ENCODE results near the gene YTHDC1.
"Not testable (repeated sequence)": the region's sequence is repeated elsewhere in the genome, so short reads cannot be mapped to it uniquely, and the experiment has no call there.

Gene YTHDC1

DNA sequence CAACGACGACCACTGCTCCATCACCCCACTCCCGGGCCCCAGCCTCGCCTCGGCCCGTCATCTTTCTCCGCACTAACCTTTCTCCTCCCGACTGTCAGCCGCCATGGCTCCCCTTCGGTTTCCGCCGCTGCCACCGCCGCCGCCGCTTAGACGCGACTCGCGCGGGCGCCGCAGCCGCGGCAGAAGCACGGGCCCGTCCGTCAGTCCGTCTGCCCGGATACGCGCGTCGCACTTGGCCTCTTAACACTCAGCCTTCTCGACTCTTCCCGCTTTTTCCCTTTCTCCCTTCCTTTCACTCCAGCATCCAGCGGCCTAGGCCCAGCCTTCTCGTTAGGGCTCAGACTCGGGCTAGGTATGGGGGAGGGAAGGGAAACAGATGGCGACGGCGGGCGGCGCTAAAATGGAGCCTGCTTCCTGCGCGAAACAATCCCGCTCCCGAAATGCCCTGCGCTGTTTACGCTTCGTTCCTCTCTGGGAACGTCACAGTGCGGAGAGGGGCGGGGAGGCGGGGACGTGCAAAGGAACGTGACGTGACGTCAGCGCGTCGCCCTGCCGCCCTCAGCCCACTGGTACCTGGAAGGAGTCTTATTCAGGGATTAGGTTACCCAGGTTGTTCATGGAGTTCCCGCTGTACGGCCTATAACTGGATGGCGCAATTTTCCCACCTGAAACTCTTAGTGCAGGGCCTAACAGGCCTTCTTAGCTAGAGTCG lies at the start of gene YTHDC1:
YTHDC1 (minus strand) TSS at position 442 of the 712 bp plus-strand sequence; CDS start at position 105, 337 bp downstream.
- in situ Hi-C loops (cut with HindIII; ENCODE audit: low sequenced_read_pairs) = no loop called here

DNA sequence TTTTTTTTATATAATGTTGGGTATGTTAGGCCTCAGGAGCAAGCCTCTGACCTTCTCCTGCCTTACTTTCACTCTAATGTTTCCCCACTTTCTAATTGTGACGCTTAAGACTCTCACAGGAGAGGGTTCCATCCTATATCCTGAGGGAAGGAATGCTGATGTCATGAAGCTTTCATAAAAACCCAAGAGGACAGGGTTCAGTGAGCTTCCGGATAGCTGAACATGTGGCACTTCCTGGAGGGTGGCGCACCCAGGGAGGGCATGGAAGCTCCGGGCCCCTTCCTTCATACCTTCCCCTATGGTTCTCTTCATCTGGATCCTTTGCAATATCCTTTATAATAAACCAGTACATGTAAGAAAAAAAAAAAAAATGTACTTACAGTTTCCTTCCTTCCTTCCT lies 49.4 kb upstream of the YTHDC1 start:
- in situ Hi-C loops (cut with HindIII; ENCODE audit: low sequenced_read_pairs) = no loop called here

DNA sequence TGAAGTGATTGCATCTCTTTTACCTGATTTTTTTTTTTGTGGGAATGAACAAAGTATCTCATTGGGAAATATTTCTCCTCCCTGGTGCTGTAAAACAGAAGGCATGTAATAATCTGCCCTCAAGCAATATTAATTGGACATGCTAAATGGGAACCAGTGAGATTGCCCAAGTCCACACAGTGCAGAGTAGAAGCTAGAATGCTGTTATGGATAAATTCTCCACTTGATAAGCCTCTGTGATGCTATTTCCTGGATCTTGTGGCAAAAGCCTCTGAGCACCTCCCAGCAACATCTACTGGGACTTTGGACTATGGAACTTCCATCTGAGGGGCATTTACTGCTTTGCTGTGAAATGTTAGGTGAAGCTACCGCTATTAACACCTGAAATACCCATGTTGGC lies 46.9 kb upstream of the YTHDC1 start:
- in situ Hi-C loops (cut with HindIII; ENCODE audit: low sequenced_read_pairs) = no loop called here

DNA sequence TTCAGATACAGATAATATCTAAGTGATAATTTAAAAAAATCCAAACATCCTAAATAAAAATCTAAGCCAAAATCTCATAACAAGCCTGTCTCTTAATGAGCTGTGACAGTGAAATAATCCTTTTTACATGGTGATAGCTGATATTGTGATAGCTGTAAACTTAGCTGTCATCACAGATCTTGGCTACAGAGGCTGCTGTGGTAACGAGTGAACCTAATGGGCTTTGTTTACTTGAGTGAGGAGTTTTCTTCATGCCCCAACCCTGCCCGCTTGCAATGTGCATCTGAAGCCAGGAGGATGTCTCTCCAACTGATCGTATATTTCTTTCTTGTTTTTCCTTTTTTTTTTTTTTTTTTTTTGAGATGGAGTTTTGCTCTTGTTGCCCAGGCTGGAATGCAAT lies 41.5 kb upstream of the YTHDC1 start:
- in situ Hi-C loops (cut with HindIII; ENCODE audit: low sequenced_read_pairs) = no loop called here

DNA sequence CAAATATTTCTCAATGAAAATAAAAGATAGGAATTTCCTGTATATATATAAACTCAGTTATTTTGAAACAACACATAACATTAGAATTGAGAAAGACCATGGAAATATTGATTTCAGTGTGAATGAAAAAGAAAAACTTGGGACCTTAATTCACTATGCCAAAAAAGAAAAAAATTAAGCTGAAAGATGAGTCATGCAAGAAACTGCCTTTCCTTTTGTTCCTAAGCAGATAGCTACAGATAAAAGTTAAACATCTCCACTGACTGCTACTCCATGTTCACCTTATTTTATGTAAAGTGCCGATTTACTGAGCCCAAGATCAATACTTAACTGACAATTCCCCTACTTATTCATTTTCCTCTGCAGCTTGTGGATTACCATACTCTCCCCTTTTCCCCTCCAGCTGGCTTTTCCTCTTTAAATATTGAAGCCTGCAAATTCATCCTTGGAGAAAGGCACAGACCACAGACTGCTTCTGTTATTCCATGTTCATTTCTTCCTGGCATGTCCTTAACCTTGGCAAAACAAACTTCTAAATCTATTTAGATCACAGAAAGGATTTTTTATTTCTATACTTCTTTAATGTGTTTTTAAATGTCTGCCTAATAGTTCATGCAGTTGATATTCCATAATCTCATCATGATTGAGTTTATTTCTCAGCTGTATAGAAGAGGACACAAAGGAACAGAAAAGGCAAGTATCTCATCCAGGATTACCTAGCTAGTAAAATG lies 40.5 kb upstream of the YTHDC1 start:
- in situ Hi-C loops (cut with HindIII; ENCODE audit: low sequenced_read_pairs) = no loop called here

DNA sequence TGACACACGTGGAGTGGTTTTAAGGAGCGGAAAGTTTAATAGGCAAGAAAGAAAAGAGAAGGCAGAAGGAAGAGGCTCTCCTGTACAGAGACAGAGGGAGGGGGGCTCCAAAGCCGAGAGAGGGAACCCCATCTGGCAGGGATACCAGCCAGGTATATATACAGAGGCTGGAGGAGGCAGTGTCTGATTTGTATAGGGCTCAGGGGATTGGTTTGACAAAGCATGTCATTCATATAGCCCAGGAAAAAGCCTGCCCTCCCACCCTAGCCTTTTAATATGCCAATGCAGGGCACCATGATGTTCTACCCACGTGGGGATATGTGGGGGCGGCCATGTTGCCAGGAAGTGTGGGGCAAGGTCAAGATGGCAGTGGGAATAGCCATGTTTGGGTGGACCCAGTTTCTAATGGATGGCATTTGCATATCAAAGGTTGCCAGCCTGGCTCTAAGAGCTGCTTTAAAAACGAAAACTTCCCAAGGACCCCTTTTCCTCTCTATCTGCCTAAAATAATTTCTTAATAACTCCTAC lies 39.6 kb upstream of the YTHDC1 start:
- in situ Hi-C loops (cut with HindIII; ENCODE audit: low sequenced_read_pairs) = not testable (repeated sequence)

DNA sequence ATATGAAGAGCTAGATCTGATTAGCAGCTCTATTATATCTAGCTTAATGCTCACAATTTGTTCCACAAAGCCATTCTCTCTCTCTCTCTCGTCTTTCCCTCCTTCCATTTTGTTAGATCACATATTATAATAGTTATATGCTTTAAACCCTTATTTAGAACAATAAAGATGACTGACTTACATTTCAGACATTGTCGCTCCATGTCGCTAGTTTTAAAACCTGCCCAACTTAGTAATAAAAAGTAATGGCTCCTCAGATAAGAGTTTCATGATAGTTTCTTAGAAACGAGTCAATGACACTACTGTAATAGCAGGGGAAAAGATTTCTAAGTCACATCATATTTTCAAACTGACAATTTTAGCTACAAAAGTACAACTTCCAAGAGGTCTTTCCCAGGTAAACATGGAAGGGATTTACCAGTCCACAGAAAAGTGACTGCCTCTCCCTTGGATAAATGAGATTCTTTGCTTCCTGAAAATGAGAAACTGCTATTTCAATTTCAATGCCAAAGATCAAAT lies 38.5 kb upstream of the YTHDC1 start:
- in situ Hi-C loops (cut with HindIII; ENCODE audit: low sequenced_read_pairs) = no loop called here

DNA sequence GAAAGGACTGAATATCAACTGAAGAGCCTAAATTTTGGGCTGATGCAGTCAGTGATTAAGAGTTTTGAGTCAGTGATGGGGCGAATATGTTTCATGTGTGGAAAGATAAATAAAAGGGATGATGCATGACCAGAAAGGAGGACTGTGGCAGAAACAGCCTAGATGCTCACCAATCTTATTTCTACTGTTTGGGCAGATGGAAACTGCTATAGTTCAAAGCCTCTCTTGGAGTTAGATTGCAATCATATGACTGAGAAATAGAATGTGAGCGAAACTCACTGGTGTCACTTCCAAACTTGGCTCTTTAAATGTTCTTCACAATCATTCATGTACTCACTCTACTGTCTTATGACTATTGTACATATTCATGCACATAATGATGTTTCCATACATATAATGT lies 35.4 kb upstream of the YTHDC1 start:
- in situ Hi-C loops (cut with HindIII; ENCODE audit: low sequenced_read_pairs) = no loop called here

DNA sequence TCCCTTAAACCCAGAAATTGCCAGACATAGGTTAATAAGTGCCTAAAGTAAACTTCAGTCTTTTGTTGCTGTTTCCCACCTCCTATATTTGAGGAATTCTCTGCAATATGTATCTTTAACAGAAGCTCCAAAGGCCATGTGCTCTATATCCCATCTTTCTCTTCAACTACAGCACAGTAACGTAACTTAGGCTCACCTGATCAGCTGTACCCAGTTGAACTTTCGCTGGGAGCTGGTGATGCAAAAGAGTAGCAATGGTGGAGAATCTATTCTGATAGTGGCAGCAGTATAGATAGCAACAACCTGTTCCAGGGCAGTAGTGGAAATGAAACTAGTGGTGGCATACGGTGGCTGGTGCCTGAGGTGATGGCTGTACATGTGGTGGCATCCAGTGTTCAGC lies 33.2 kb upstream of the YTHDC1 start:
- in situ Hi-C loops (cut with HindIII; ENCODE audit: low sequenced_read_pairs) = no loop called here

DNA sequence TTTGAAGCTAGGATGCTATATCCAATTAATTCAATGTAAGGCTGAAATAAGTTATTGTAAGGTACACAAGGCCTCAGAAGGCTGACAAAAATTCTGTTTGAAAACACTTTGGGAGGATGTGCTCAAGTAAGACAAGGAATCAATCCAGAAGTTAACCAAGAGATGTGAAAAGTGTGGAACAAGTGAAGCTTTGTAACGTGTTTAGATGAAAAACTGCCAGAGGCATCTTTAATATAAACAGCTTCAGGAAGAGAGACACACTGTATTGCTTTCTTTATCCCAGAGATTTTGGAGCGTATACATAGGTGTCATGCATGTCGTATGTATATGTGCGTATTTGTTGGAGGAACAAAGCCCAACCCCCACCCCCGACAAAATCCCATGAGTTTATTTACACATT lies 28.3 kb upstream of the YTHDC1 start:
- in situ Hi-C loops (cut with HindIII; ENCODE audit: low sequenced_read_pairs) = no loop called here

DNA sequence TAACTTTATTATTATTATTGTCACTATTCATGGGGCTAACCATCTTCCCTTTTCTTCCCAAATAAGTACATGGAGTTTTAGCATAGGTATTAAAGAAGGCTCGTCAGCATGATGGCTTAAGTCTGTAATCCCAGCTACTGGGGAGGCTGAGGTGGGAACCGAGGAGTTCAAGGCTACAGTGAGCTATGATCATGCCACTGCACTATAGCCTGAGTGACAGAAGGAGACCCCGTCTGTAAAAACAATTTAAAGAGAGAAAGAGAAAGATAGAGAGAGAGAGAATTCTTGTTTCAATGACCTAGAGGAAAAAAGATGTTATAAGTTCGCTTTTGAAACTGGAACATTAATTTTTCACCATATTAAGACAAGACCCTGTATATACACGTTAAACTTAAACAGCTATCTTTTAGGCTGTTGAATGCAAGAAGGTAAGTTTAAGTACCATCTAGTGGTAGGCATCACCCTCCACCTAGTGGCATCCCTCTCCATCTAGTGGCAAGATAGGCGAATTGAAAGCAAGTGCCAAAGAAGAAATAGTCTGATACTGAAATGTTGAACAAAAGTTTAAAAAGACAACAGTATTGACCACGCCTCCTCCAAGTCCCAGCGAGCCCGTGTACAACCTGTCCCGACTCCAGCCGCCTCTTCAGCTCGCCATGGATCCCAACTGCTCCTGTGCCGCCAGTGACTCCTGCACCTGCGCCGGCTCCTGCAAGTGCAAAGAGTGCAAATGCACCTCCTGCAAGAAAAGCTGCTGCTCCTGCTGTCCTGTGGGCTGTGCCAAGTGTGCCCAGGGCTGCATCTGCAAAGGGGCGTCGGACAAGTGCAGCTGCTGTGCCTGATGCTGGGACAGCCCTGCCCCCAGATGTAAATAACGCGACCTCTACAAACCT lies 26.0 kb upstream of the YTHDC1 start:
- in situ Hi-C loops (cut with HindIII; ENCODE audit: low sequenced_read_pairs) = no loop called here

DNA sequence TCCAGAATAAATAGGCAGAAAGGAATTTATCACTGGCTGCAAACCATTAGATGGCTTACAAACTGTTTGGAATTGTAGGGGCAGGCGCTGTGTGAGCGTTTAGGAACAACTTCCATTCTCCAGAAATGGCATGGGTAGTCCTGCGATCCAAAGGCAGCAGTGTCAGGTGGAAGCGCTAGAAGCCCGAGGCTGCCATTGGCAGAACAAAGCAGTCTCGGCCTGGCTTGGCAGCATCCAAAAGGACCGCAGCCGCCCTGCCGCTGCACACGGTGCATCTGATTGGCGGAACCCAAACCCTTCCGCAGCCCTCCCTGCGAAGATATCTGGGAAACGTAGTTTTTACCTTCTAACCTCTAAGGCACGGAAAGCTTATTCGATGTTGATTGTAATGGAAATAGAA lies 23.6 kb upstream of the YTHDC1 start:
- in situ Hi-C loops (cut with HindIII; ENCODE audit: low sequenced_read_pairs) = no loop called here

DNA sequence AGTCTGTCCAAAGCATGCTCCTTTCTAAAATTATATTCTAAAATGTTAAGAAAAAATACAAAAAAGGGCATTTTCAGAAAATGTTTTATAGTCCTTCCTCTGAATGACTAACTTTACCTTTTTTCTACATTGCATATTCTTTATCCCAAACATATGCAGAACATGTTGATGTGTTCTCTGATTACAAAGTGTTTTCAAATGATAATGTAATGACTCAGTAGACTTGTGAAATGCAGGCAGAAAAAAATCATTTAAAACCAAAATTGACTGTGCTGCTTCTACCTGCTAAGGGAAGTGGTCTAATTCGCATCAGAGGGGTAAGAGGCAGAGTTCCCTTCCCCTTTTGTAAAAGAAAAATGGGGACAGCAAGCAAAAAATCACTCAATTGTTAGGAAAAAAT lies 22.7 kb upstream of the YTHDC1 start:
- in situ Hi-C loops (cut with HindIII; ENCODE audit: low sequenced_read_pairs) = no loop called here

DNA sequence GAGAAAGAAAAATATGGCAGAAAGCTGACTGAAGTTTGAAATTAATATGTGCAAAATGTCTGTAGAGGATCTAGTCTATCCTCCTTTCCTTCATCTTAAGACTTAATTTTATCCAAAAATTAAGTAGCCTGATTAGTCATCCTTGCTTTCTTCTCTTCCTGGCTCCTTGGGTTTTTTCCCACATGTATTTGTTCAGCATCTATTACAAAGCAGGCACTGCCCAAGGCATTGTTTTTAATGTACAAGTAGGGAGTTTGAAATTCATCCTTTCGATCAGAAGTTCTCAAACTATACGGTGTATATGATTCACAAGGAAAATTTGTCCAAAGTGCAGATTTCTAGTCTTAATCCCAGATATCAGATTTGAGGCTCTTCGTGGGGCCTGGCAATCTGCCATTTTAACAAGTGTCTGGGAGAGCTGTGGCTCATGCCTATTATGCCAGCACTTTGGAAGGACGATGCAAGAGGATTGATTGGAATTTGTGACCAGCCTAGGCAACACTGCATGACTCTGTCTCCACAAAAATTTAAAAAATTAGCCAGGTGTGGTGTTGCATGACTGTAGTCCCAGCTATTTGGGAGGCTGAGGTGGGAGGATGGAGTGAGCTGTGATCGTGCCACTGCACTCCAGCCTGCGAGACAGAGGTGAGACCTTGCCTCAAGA lies 19.4 kb upstream of the YTHDC1 start:
- in situ Hi-C loops (cut with HindIII; ENCODE audit: low sequenced_read_pairs) = no loop called here

DNA sequence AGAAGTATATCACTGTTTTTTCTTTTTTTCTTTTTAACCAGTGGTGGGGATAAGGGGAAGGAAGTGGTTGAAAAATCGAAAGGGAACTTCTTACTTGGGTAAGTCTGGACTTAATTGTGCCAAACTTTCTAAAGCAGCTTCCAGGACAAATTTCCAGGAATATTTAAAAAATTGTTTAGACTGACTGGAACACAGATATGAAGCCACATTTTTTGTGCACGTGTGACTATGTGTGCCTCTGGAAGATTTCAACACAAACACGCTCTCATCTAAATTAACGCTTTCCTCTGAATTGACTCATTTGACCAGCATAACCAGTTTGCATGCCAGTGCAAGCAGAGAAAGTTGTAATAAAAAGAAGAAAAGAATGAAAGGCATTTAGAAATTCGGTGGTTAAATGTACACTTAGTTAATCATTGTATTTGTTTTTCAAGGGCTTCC lies 18.8 kb upstream of the YTHDC1 start:
- in situ Hi-C loops (cut with HindIII; ENCODE audit: low sequenced_read_pairs) = no loop called here

DNA sequence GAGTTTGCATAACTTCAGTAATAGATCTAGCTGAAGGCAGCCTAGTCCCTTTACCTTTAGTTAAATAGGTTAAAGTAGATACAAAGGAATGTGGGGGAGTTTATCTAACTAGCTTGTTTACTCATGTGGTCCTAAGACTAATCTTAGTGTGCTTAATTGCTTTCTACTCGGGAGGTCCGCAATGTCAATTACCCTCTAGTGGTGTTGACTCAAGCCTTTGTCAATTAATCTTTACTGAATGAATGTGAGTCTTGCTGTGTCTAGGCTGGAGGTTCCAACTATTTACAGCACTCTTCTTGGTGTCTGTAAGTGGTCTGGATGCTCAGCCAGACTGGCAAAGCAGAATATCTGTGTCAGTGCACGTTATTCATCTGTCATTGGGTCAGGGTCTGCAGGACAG lies 17.9 kb upstream of the YTHDC1 start:
- in situ Hi-C loops (cut with HindIII; ENCODE audit: low sequenced_read_pairs) = no loop called here

DNA sequence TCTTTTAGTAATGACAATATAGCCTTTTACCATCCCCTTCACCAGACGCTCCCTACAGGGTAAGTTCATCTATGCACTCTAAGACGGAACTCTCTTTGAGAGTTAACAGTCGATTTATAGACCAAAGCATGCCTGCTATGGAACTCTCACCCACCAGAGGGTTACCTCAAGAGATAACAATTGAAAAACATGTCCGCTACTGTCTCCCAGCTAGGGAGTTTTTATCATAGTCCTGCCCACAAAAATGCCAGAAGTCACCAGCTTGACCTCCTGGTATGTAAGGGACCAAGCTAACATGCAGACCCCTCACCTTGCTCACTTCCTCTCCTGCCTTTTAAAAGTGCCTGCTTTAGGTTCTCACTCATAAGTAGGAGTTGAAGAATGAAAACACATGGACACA lies 16.7 kb upstream of the YTHDC1 start:
- in situ Hi-C loops (cut with HindIII; ENCODE audit: low sequenced_read_pairs) = no loop called here

DNA sequence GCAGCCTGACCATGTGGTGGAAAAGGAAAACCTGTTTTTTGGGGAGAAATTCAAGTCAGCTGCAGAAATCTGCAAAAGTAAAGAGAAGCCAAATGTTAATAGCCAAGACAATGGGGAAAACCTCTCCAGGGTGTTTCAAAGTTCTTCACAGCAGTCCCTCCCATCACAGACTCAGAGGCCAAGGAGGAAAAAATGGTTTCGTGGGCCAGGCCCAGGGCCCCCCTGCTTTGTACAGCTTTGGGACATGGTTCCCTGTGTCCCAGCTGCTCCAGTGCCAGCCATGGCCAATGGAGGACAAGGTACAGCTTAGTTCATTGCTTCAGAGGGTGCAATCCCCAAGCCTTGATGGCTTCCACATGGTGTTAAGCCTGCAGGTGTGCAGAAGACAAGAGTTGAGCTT lies 15.2 kb upstream of the YTHDC1 start:
- in situ Hi-C loops (cut with HindIII; ENCODE audit: low sequenced_read_pairs) = no loop called here

DNA sequence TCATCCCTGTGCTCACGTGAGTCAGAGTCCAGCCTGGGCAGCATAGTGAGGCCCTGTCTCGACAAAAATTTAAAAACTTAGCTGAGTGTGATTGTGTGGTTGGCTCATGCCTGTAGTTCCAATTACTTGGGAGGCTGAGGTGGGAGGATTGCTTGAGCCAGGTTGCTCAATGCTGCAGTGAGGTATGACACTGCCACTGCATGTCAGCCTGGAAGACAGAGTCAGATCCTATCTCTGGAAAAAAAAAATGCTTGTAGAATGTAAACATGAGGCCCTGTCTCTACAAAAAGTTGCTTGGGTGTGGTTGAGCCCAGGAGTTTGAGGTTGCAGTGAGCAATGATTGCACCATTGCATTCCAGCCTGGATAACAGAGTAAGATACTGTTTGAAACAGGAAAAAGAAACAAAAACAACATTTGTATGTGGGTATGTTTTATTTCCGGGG lies 11.3 kb upstream of the YTHDC1 start:
- in situ Hi-C loops (cut with HindIII; ENCODE audit: low sequenced_read_pairs) = no loop called here

DNA sequence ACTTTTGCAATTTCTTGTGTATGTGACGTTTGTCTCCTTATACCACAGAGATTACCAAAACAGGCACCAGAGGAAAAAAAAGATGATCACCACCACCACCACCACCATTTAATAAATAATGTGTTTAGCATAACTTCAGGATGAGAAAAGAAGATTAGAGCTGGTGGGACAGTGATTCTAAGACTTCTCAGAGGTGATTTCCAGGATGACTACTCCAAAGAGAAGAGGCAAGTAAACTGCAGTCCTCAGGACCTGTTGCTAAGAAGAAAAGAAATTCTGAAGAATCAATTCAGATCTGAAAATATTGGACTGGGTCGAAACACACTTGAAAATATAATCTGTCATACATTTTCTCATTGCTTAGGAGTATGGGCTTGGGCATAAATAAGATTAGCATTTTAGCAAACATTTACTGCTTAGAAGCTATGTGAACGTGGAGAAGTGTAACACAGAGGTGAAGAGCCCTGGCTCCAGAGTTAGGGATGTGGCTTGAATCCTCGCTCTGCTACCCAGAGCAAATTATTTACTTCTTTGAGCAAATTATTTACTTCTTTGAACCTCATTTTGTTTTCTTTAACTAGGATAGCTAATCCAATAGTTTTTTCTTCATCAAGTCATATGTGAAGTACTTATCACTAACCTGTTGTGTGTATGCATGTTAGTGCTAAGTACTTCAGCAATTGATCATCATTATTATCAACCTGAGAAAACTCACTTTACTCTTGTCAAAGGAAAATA lies 10.5 kb upstream of the YTHDC1 start:
- in situ Hi-C loops (cut with HindIII; ENCODE audit: low sequenced_read_pairs) = no loop called here

Data from endothelial cell of hepatic sinusoid (primary cell).